ACC112 (cell line): ENCODE results near the gene GNG13.

Experiments
- H2AFZ ChIP-seq: fragments of 200-600 bp; sonication (generic); one replicate; pipeline ENCODE4 v1.6.0; 2017; ENCODE audit warnings: antibody characterized with exemption, low read length; ENCODE audit not compliant: unreplicated experiment
- H3K27ac ChIP-seq: fragments of 200-600 bp; sonication (generic); 2 replicates; pipeline ENCODE4 v1.5.1; 2014; ENCODE audit warnings: low read depth, mild to moderate bottlenecking, antibody characterized with exemption, low read length, moderate library complexity
- H3K27me3 ChIP-seq: fragments of 200-600 bp; sonication (generic); 2 replicates; pipeline ENCODE4 v1.6.1; 2014; ENCODE audit warnings: mild to moderate bottlenecking, antibody characterized with exemption, low read length, moderate library complexity, mixed read lengths; ENCODE audit not compliant: insufficient read depth
- H3K36me3 ChIP-seq: fragments of 200-600 bp; sonication (generic); 2 replicates; pipeline ENCODE4 v1.6.1; 2016; ENCODE audit warnings: mild to moderate bottlenecking, antibody characterized with exemption, low read length, moderate library complexity, mixed read lengths; ENCODE audit not compliant: insufficient read depth
- H3K4me1 ChIP-seq: fragments of 200-600 bp; sonication (generic); one replicate; pipeline ENCODE4 v1.6.1; 2016; ENCODE audit warnings: low read length, mixed read lengths; ENCODE audit not compliant: insufficient read depth, unreplicated experiment, control insufficient read depth
- H3K4me3 ChIP-seq: fragments of 200-600 bp; sonication (generic); 2 replicates; pipeline ENCODE4 v1.5.1; 2014; ENCODE audit warnings: mild to moderate bottlenecking, low read depth, low read length
- H3K79me2 ChIP-seq: fragments of 200-600 bp; sonication (generic); one replicate; pipeline ENCODE4 v1.6.0; 2016; ENCODE audit warnings: low read length; ENCODE audit not compliant: control insufficient read depth, unreplicated experiment, insufficient read depth

The GNG13 gene

GRCh38 chr16:830871-831570, 30.5 kb upstream of the GNG13 start:
- peaks cover under 1% of the 10 kb centered on the region; the same call in 1 of the 2 replicates for H3K27me3 ChIP-seq
- no peaks in the 10 kb centered on the region for H3K36me3 ChIP-seq
- H3K27ac ChIP-seq: no peak overlapping the region
- no peaks in the 10 kb centered on the region for H3K4me1 ChIP-seq
- H3K4me3 ChIP-seq: no peak overlapping the region
- no peaks in the 10 kb centered on the region for H3K79me2 ChIP-seq
- H2AFZ ChIP-seq: no peak overlapping the region

- H3K4me1 ChIP-seq: no peaks in the 10 kb centered on the region
- H3K36me3 ChIP-seq: no peaks in the 10 kb centered on the region
- H2AFZ ChIP-seq: no peak overlapping the region
- H3K79me2 ChIP-seq: no peaks in the 10 kb centered on the region
- H3K27ac ChIP-seq: no peak overlapping the region
- peaks cover 8% of the 10 kb centered on the region; the same call in 1 of the 2 replicates for H3K27me3 ChIP-seq
- H3K4me3 ChIP-seq: no peak overlapping the region
These were observed 29.8 kb upstream of the GNG13 start for GRCh38 chr16:830107-830870.

- Histone ChIP-seq H3K4me1 (no peaks in the 10 kb centered on the region), H3K79me2 (no peaks in the 10 kb centered on the region), H3K27me3 (peaks cover 20% of the 10 kb centered on the region; the same call in 1 of the 2 replicates), H3K27ac (no peak overlapping the region), H2AFZ (no peak overlapping the region), H3K36me3 (no peaks in the 10 kb centered on the region), H3K4me3 (no peak overlapping the region)
These were observed 28.4 kb upstream of the GNG13 start for GRCh38 chr16:828891-829290.

- H3K4me1 ChIP-seq: no peaks in the 10 kb centered on the region
- no peak overlapping the region for H3K27ac ChIP-seq
- peaks cover 20% of the 10 kb centered on the region; the same call in 1 of the 2 replicates for H3K27me3 ChIP-seq
- H3K36me3 ChIP-seq: no peaks in the 10 kb centered on the region
- no peak overlapping the region for H3K4me3 ChIP-seq
- H2AFZ ChIP-seq: no peak overlapping the region
- no peaks in the 10 kb centered on the region for H3K79me2 ChIP-seq
These were observed 27.0 kb upstream of the GNG13 start for GRCh38 chr16:827513-827912.

GRCh38 chr16:825341-826061, 25.0 kb upstream of the GNG13 start:
- Histone ChIP-seq H3K4me1 (no peaks in the 10 kb centered on the region), H3K27me3 (peaks cover 24% of the 10 kb centered on the region; the same call in 1 of the 2 replicates), H2AFZ (no peak overlapping the region), H3K4me3 (peak overlapping the region; percentile 37; the same call in 1 of the 2 replicates), H3K79me2 (no peaks in the 10 kb centered on the region), H3K27ac (no peak overlapping the region), H3K36me3 (no peaks in the 10 kb centered on the region)

GRCh38 chr16:824601-825000, 24.1 kb upstream of the GNG13 start:
- Histone ChIP-seq H2AFZ (no peak overlapping the region), H3K27me3 (peaks cover 24% of the 10 kb centered on the region; the same call in 1 of the 2 replicates), H3K36me3 (no peaks in the 10 kb centered on the region), H3K4me3 (no peak overlapping the region), H3K27ac (no peak overlapping the region), H3K79me2 (no peaks in the 10 kb centered on the region), H3K4me1 (no peaks in the 10 kb centered on the region)

- peaks cover 24% of the 10 kb centered on the region; the same call in 1 of the 2 replicates for H3K27me3 ChIP-seq
- H3K79me2 ChIP-seq: no peaks in the 10 kb centered on the region
- no peaks in the 10 kb centered on the region for H3K36me3 ChIP-seq
- no peak overlapping the region for H2AFZ ChIP-seq
- H3K4me3 ChIP-seq: no peak overlapping the region
- no peak overlapping the region for H3K27ac ChIP-seq
- H3K4me1 ChIP-seq: no peaks in the 10 kb centered on the region
These were observed 23.7 kb upstream of the GNG13 start for GRCh38 chr16:824194-824593.

GRCh38 chr16:822909-823297, 22.4 kb upstream of the GNG13 start:
- no peaks in the 10 kb centered on the region for H3K36me3 ChIP-seq
- H3K4me1 ChIP-seq: no peaks in the 10 kb centered on the region
- no peak overlapping the region for H3K4me3 ChIP-seq
- no peak overlapping the region for H2AFZ ChIP-seq
- no peaks in the 10 kb centered on the region for H3K79me2 ChIP-seq
- no peak overlapping the region for H3K27ac ChIP-seq
- H3K27me3 ChIP-seq: peaks cover 34% of the 10 kb centered on the region; the same call in 1 of the 2 replicates

GRCh38 chr16:822174-822908, 21.8 kb upstream of the GNG13 start:
- Histone ChIP-seq H3K4me1 (no peaks in the 10 kb centered on the region), H3K27me3 (peaks cover 38% of the 10 kb centered on the region; the same call in 1 of the 2 replicates), H2AFZ (no peak overlapping the region), H3K79me2 (no peaks in the 10 kb centered on the region), H3K36me3 (no peaks in the 10 kb centered on the region), H3K4me3 (no peak overlapping the region), H3K27ac (no peak overlapping the region)

- Histone ChIP-seq H3K4me1 (no peaks in the 10 kb centered on the region), H3K27me3 (peaks cover 44% of the 10 kb centered on the region), H3K27ac (no peak overlapping the region), H3K36me3 (no peaks in the 10 kb centered on the region), H3K79me2 (no peaks in the 10 kb centered on the region), H2AFZ (no peak overlapping the region), H3K4me3 (no peak overlapping the region)
These were observed 21.2 kb upstream of the GNG13 start for GRCh38 chr16:821751-822150.
